Measurements from ENCODE around the gene AGMAT.
"Not testable (repeated sequence)": the region's sequence is repeated elsewhere in the genome, so short reads cannot be mapped to it uniquely, and the experiment has no call there.

The AGMAT gene

DNA sequence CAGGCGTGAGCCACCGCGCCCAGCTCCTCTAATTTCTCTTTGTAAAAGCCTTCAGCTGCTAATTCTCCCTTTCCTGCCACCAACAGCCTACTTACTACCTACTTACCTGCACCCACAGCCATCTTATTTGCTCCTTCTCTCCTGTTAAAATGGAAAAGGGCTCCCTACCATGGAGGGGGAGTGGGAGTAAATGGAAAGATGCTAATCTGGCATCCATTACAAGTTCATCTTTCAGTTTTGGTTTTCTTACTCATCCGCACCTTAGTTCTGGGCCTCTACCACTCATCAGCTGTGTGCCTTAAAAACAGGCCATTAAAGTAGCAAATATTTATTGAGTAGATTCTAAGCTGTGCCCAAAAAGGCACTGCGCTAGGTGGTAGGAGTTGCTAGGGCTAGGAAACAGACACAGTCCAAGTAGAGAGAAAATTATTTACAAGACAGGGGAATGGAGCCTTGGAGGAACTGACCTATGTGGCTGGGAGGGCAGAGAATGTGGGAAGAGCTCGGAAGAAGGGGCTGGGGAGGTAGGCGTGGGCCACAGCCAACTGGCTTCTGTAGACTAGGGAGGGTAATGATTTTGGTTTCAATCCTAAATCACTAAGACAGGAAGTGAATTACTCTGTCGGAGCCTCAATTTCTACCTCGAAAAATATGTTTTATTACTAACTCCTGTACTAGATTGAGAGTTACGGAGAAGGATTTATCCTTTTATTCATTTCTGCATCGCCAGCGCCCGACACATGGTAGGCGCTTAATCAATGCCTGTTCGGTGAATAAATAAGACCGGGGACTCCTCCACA, 31.7 kb upstream of the AGMAT start:
- no CpG with 5 or more reads among the region's 16 CpGs for WGBS (ENCODE audit: extremely low coverage, insufficient coverage, low lambda C conversion rate)

DNA sequence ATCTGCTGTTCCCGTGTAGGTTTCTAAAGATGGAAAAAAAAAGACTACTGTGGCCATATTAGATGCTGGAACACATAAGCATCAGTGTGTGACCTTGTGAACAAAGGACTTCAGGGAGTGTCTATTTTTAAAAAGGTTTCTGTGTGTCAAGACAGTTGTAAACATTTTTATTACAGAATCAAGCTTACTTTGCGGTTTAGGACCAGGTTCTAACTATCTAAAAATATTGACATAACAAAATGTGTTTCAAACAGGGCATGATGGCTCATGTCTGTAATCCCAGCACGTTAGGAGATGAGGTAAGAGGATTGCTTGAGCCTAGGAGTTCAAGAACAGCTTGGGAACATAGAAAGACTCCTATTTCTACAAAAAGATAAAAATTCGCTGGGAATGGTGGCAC, 25.3 kb upstream of the AGMAT start:
- Histone ChIP-seq H2BK15ac (replicated peaks; ENCODE audit: low read depth) (no peak overlapping the region), H4K8ac (ENCODE audit: low read depth, low read length) (no peak overlapping the region), H3K4me1 (ENCODE audit: control insufficient read depth, low read depth, low read length) (no peaks in the 10 kb centered on the region), H3K56ac (ENCODE audit: low read length) (no peak overlapping the region), H3K79me1 (ENCODE audit: low read length) (no peaks in the 10 kb centered on the region), H3K9ac (ENCODE audit: low read length) (no peak overlapping the region), H4K5ac (ENCODE audit: low read length) (no peak overlapping the region), H3K79me2 (ENCODE audit: control insufficient read depth, insufficient read depth, low read length) (no peaks in the 10 kb centered on the region), H3K23ac (ENCODE audit: low read length) (no peak overlapping the region), H2AK5ac (ENCODE audit: low read length) (no peak overlapping the region), H2BK5ac (ENCODE audit: low read length) (no peak overlapping the region), H3K36me3 (ENCODE audit: control insufficient read depth, insufficient read depth, low read length) (no peaks in the 10 kb centered on the region), H3K18ac (ENCODE audit: low read length) (no peak overlapping the region), H3K27me3 (ENCODE audit: insufficient read depth, low read length, poor library complexity) (peaks cover 2% of the 10 kb centered on the region), H2BK120ac (ENCODE audit: low read depth, low read length) (no peak overlapping the region), H3K4ac (ENCODE audit: low read depth, low read length) (no peak overlapping the region), H3K27ac (ENCODE audit: low read depth, low read length) (no peak overlapping the region), H3K4me2 (ENCODE audit: low read length) (no peak overlapping the region), H3K4me3 (ENCODE audit: low read length) (no peak overlapping the region)
- no CpG with 5 or more reads among the region's 4 CpGs for WGBS (ENCODE audit: extremely low coverage, insufficient coverage, low lambda C conversion rate)
- no peak for DNase-seq

More for the DNA sequence above, 31.7 kb upstream of the AGMAT start:
- H3K27me3 ChIP-seq (ENCODE audit: insufficient read depth, low read length, poor library complexity): no peaks in the 10 kb centered on the region
- H3K79me2 ChIP-seq (ENCODE audit: control insufficient read depth, insufficient read depth, low read length): peaks cover 36% of the 10 kb centered on the region
- no peak overlapping the region for H4K8ac ChIP-seq (ENCODE audit: low read depth, low read length)
- H3K9ac ChIP-seq (ENCODE audit: low read length): peak overlapping the region; percentile 57
- DNase-seq: peak; percentile 72
- H3K4me1 ChIP-seq (ENCODE audit: control insufficient read depth, low read depth, low read length): peaks cover 6% of the 10 kb centered on the region
- peak overlapping the region; percentile 6 for H3K4me3 ChIP-seq (ENCODE audit: low read length)
- H2BK15ac ChIP-seq (replicated peaks; ENCODE audit: low read depth): no peak overlapping the region
- peak overlapping the region; percentile 31 for H2BK5ac ChIP-seq (ENCODE audit: low read length)
- H3K23ac ChIP-seq (ENCODE audit: low read length): no peak overlapping the region
- H2AK5ac ChIP-seq (ENCODE audit: low read length): no peak overlapping the region
- no peak overlapping the region for H3K4ac ChIP-seq (ENCODE audit: low read depth, low read length)
- no peak overlapping the region for H3K18ac ChIP-seq (ENCODE audit: low read length)
- peak overlapping the region; percentile 75 for H3K27ac ChIP-seq (ENCODE audit: low read depth, low read length)
- H2BK120ac ChIP-seq (ENCODE audit: low read depth, low read length): no peak overlapping the region
- H3K56ac ChIP-seq (ENCODE audit: low read length): peak overlapping the region; percentile 82
- H3K36me3 ChIP-seq (ENCODE audit: control insufficient read depth, insufficient read depth, low read length): no peaks in the 10 kb centered on the region
- H4K5ac ChIP-seq (ENCODE audit: low read length): no peak overlapping the region
- peak overlapping the region; percentile 51 for H3K4me2 ChIP-seq (ENCODE audit: low read length)
- no peaks in the 10 kb centered on the region for H3K79me1 ChIP-seq (ENCODE audit: low read length)

DNA sequence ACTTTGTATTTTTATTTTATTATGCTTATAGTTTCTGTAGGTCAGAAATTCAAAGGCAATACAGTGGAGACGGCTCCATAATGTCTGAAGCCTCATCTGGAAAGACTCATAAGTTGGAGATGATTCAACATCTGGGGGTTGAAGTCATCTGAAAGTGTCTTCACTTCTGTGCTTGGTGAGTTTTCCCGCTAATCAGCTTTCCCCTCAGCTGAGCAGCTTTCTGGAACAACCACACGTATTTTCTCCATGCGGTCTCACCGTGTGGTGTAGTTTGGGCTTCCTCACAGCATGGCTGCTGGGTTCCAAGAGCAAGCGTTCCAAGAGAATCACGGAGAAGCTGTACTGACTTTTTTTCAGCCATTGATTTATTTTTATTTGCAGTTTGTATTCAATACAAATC, 24.8 kb upstream of the AGMAT start:
- Histone ChIP-seq H3K56ac (ENCODE audit: low read length) (no peak overlapping the region), H2AK5ac (ENCODE audit: low read length) (no peak overlapping the region), H3K79me1 (ENCODE audit: low read length) (no peaks in the 10 kb centered on the region), H3K4me3 (ENCODE audit: low read length) (no peak overlapping the region), H2BK15ac (replicated peaks; ENCODE audit: low read depth) (no peak overlapping the region), H3K27ac (ENCODE audit: low read depth, low read length) (no peak overlapping the region), H3K23ac (ENCODE audit: low read length) (no peak overlapping the region), H3K18ac (ENCODE audit: low read length) (no peak overlapping the region), H2BK5ac (ENCODE audit: low read length) (no peak overlapping the region), H2BK120ac (ENCODE audit: low read depth, low read length) (no peak overlapping the region), H3K4me2 (ENCODE audit: low read length) (no peak overlapping the region), H3K36me3 (ENCODE audit: control insufficient read depth, insufficient read depth, low read length) (no peaks in the 10 kb centered on the region), H3K27me3 (ENCODE audit: insufficient read depth, low read length, poor library complexity) (peaks cover 2% of the 10 kb centered on the region), H4K5ac (ENCODE audit: low read length) (no peak overlapping the region), H3K4me1 (ENCODE audit: control insufficient read depth, low read depth, low read length) (no peaks in the 10 kb centered on the region), H3K9ac (ENCODE audit: low read length) (no peak overlapping the region), H3K79me2 (ENCODE audit: control insufficient read depth, insufficient read depth, low read length) (no peaks in the 10 kb centered on the region), H4K8ac (ENCODE audit: low read depth, low read length) (no peak overlapping the region), H3K4ac (ENCODE audit: low read depth, low read length) (no peak overlapping the region)
- DNase-seq: no peak
- no CpG with 5 or more reads among the region's 7 CpGs for WGBS (ENCODE audit: extremely low coverage, insufficient coverage, low lambda C conversion rate)

DNA sequence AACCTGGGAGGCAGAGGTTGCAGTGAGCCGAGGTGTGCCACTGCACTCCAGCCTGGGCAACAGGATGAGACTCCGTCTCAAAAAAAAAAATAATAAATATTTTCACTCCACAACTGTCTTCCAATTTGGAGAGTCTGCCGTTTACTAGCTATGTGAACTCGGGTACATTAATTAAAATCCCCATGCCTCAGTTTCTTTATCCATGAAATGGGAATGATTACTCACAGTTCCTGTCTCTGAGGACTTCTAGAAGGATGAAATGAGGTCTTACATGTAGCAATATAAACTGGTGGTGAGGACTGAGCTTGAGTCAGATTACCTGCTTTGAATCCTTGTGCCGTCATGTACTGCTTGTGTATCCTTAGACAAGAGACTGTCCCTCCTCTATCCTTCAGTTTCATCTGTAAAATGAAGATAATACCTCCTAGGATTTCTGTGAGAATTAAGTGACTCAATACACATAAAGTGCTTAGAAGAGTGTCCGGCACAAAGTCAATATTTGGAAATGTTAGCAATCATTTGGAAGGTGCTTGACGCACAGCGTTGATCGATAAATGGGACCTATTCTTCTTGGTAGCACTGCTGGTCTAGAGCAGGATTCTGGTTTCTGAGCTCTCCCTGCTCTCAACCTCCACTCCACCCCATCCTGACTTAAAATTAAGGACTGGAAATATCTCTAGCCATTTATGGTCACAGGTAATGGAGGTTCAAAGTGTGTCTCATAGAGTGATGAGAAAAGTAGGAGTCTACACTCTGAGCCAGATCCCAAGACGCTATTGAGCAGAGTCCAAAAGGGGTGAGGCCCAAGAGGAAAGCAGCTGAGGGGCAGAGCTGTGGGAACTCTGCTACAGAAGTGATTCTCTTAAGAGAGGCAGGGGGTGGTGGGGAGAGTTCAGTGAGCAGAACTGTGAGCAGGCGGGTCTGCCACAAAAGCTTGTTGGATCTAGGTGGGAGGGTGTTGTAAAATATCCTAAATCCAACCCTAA, 20.8 kb upstream of the AGMAT start:
- no peak overlapping the region for H2AK5ac ChIP-seq (ENCODE audit: low read length)
- no peak overlapping the region for H3K18ac ChIP-seq (ENCODE audit: low read length)
- DNase-seq: no peak
- no peak overlapping the region for H3K9ac ChIP-seq (ENCODE audit: low read length)
- WGBS (ENCODE audit: extremely low coverage, insufficient coverage, low lambda C conversion rate): no CpG with 5 or more reads among the region's 11 CpGs
- no peak overlapping the region for H2BK15ac ChIP-seq (replicated peaks; ENCODE audit: low read depth)
- H3K4me1 ChIP-seq (ENCODE audit: control insufficient read depth, low read depth, low read length): no peaks in the 10 kb centered on the region
- H3K79me1 ChIP-seq (ENCODE audit: low read length): no peaks in the 10 kb centered on the region
- no peak overlapping the region for H4K5ac ChIP-seq (ENCODE audit: low read length)
- no peak overlapping the region for H3K23ac ChIP-seq (ENCODE audit: low read length)
- no peaks in the 10 kb centered on the region for H3K79me2 ChIP-seq (ENCODE audit: control insufficient read depth, insufficient read depth, low read length)
- H4K8ac ChIP-seq (ENCODE audit: low read depth, low read length): no peak overlapping the region
- H3K27ac ChIP-seq (ENCODE audit: low read depth, low read length): no peak overlapping the region
- H3K4me3 ChIP-seq (ENCODE audit: low read length): no peak overlapping the region
- no peak overlapping the region for H2BK120ac ChIP-seq (ENCODE audit: low read depth, low read length)
- no peaks in the 10 kb centered on the region for H3K36me3 ChIP-seq (ENCODE audit: control insufficient read depth, insufficient read depth, low read length)
- H3K56ac ChIP-seq (ENCODE audit: low read length): no peak overlapping the region
- no peak overlapping the region for H2BK5ac ChIP-seq (ENCODE audit: low read length)
- H3K4ac ChIP-seq (ENCODE audit: low read depth, low read length): no peak overlapping the region
- H3K27me3 ChIP-seq (ENCODE audit: insufficient read depth, low read length, poor library complexity): peaks cover 2% of the 10 kb centered on the region
- no peak overlapping the region for H3K4me2 ChIP-seq (ENCODE audit: low read length)

DNA sequence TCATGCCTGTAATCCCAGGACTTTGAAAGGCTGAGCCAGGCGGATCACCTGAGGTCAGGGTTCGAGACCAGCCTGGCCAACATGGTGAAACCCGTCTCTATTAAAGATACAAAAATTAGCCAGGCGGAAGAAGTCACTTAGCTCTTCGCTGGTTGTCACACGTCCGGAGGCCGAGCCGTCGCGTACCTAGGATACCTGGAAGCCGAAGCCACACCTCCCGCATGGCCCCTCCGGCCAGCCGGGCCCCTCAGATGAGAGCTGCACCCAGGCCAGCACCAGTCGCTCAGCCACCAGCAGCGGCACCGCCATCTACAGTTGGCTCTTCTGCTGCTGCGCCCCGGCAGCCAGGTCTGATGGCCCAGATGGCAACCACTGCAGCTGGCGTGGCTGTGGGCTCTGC, 19.5 kb upstream of the AGMAT start:
- not testable (repeated sequence) for H3K36me3 ChIP-seq (ENCODE audit: control insufficient read depth, insufficient read depth, low read length); H3K4me1 ChIP-seq (ENCODE audit: control insufficient read depth, low read depth, low read length); H2BK120ac ChIP-seq (ENCODE audit: low read depth, low read length); H3K27me3 ChIP-seq (ENCODE audit: insufficient read depth, low read length, poor library complexity); H3K18ac ChIP-seq (ENCODE audit: low read length); H3K27ac ChIP-seq (ENCODE audit: low read depth, low read length); H3K23ac ChIP-seq (ENCODE audit: low read length); H3K9ac ChIP-seq (ENCODE audit: low read length); H4K5ac ChIP-seq (ENCODE audit: low read length); H3K56ac ChIP-seq (ENCODE audit: low read length); H2AK5ac ChIP-seq (ENCODE audit: low read length); H3K4ac ChIP-seq (ENCODE audit: low read depth, low read length); H2BK5ac ChIP-seq (ENCODE audit: low read length); H4K8ac ChIP-seq (ENCODE audit: low read depth, low read length); DNase-seq; H3K4me3 ChIP-seq (ENCODE audit: low read length); H3K4me2 ChIP-seq (ENCODE audit: low read length); H2BK15ac ChIP-seq (replicated peaks; ENCODE audit: low read depth); H3K79me1 ChIP-seq (ENCODE audit: low read length); H3K79me2 ChIP-seq (ENCODE audit: control insufficient read depth, insufficient read depth, low read length)
- no CpG with 5 or more reads among the region's 21 CpGs for WGBS (ENCODE audit: extremely low coverage, insufficient coverage, low lambda C conversion rate)
